BJ (cell line): ENCODE measurements around the gene SYNPO2. TPM values are rescaled to one million over a fixed set of nuclear protein-coding genes. Genes with fewer than 3 reads are reported as not detected.

Source experiments
- CTCF ChIA-PET: fragments of 350-600 bp; formaldehyde crosslinking; extraction: SDS; loops from one replicate; lab custom pipeline; 2021; ENCODE audit warnings: antibody characterized with exemption, inconsistent platforms; lab: Yijun Ruan, JAX
- POLR2A ChIA-PET: fragments of 300-600 bp; sonication (Branson Sonifier 250); formaldehyde crosslinking; extraction: SDS; loops from one replicate; lab custom pipeline; 2021; ENCODE audit warnings: antibody characterized with exemption; lab: Charles Lee
- DNase-seq: peaks from one replicate; pipeline ENCODE4 v3.0.0-alpha.2; 2011; ENCODE audit warnings: low read depth
- H3K27me3 ChIP-seq: 2 replicates; pipeline ENCODE4 v1.6.0; 2011; ENCODE audit warnings: low read length; ENCODE audit not compliant: control insufficient read depth, insufficient read depth
- H3K36me3 ChIP-seq: 2 replicates; pipeline ENCODE4 v1.5.1; 2011; ENCODE audit warnings: low read length; ENCODE audit not compliant: control insufficient read depth, insufficient read depth
- H3K4me3 ChIP-seq: 2 replicates; pipeline ENCODE4 v1.5.1; 2011; ENCODE audit warnings: low read depth, mild to moderate bottlenecking, control low read depth, low read length
- CTCF ChIP-seq: IDR thresholded peaks from 2 replicates; pipeline ENCODE4 v1.5.1; 2011; ENCODE audit warnings: low read depth, mild to moderate bottlenecking, control low read depth, inconsistent platforms, low read length, moderate library complexity; ENCODE audit not compliant: insufficient read depth
- polyA plus RNA-seq: library from polyadenylated mRNA; depleted of rRNA; stranded (reverse); fragments of >200 nt; gene quantifications from 2 replicates; pipeline ENCODE4 v1.2.3, GENCODE V29; 2011

The SYNPO2 gene
- polyA plus RNA-seq, 1 experiment, result 39.9 TPM

GRCh38 chr4:118909173-118909956 is 20.7 kb downstream of the SYNPO2 start:
- no peaks in the 10 kb centered on the region for H3K27me3 ChIP-seq
- H3K4me3 ChIP-seq, result no peak overlapping the region
- DNase-seq, result no peak
- no peaks in the 10 kb centered on the region for H3K36me3 ChIP-seq
- TF ChIP-seq CTCF, result no peak
- ChIA-PET CTCF (interaction anchor here (1.4 kb wide), 1 partner anchor 139 kb away, joined by 3 read pairs; no protein-coding TSS in a partner anchor), POLR2A (no interaction called here)

- Histone ChIP-seq H3K27me3 (no peaks in the 10 kb centered on the region), H3K4me3 (no peak overlapping the region), H3K36me3 (no peaks in the 10 kb centered on the region)
- DNase-seq, result no peak
- ChIA-PET POLR2A (no interaction called here), CTCF (interaction anchor here (0.9 to 1.4 kb wide), 2 partner anchors 62 to 140 kb away, joined by 3 to 4 read pairs; no protein-coding TSS in a partner anchor)
- TF ChIP-seq CTCF, result no peak
These were observed 21.6 kb downstream of the SYNPO2 start for GRCh38 chr4:118910221-118910620.

- ChIA-PET CTCF (interaction anchor here (0.6 to 1.2 kb wide), 3 partner anchors 16 to 61 kb away, joined by 3 to 4 read pairs (median 3); no protein-coding TSS in a partner anchor), POLR2A (no interaction called here)
- H3K4me3 ChIP-seq, result no peak overlapping the region
These were observed 22.6 kb downstream of the SYNPO2 start for GRCh38 chr4:118911238-118911703.

DNA sequence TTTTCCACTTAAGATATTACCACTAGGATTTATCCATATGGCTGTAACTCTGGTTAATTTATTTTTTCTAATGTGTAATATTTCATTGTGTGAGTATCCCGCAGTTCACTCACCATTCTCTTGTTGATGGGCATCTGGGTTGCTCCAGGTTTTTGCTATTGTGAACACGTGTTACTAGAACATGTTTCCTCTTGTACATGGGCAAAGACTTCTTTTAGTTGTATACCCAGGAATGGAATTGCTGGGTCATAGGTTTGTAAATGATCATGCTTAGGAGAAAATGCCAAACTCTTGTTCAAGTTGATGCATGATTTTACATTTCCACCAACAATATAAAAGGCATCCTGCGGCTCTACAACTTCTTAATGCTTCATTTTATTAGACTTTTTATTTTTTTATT is 26.8 kb downstream of the SYNPO2 start:
- H3K36me3 ChIP-seq, result no peaks in the 10 kb centered on the region
- TF ChIP-seq CTCF, result no peak
- CTCF ChIA-PET, result no interaction called here
- H3K27me3 ChIP-seq, result no peaks in the 10 kb centered on the region
- POLR2A ChIA-PET, result no interaction called here
- H3K4me3 ChIP-seq, result no peak overlapping the region
- no peak for DNase-seq

More at GRCh38 chr4:118911238-118911703, 22.6 kb downstream of the SYNPO2 start:
- peak; percentile 33 for DNase-seq
- no peaks in the 10 kb centered on the region for H3K27me3 ChIP-seq
- no peaks in the 10 kb centered on the region for H3K36me3 ChIP-seq
- TF ChIP-seq CTCF, result no peak

GRCh38 chr4:118916691-118917289 is 28.1 kb downstream of the SYNPO2 start:
- POLR2A ChIA-PET, result no interaction called here

More at GRCh38 chr4:118916691-118917289, 28.1 kb downstream of the SYNPO2 start:
- Histone ChIP-seq H3K4me3 (no peak overlapping the region), H3K36me3 (no peaks in the 10 kb centered on the region), H3K27me3 (no peaks in the 10 kb centered on the region)
- CTCF ChIA-PET, result no interaction called here
- DNase-seq, result no peak
- TF ChIP-seq CTCF, result no peak
